ENCODE measurements around the gene GAS6.

Gene GAS6

DNA sequence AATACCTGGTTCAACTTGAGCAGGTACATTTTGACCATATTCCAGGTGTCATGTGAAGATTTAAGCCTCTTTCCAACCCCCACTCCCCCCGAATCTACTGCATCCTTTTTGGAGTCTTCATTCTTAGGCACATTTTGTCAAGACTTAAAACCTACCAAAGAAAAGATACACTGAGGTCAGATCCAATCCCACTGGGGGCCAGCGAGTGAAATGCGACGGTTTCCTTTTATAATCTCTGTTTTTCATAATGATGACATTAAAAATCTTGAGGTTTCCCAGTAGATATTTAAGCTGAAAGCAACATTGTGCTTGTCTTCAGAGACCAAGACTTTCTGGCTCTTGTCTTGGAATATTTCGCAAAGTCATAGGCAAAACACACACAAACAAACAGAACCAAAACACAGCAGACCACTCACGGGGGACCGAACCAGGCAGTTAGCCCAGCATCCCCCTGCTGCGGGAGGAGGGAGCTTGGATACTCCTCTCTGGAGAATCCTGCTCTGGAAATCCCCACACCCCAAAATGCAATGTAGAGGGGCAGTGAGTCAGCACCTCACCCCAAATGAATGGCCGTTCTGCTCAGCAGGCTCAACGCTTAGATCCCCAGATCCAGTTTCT lies 506 bp upstream of the GAS6 start:
- no peak for DNase-seq

DNA sequence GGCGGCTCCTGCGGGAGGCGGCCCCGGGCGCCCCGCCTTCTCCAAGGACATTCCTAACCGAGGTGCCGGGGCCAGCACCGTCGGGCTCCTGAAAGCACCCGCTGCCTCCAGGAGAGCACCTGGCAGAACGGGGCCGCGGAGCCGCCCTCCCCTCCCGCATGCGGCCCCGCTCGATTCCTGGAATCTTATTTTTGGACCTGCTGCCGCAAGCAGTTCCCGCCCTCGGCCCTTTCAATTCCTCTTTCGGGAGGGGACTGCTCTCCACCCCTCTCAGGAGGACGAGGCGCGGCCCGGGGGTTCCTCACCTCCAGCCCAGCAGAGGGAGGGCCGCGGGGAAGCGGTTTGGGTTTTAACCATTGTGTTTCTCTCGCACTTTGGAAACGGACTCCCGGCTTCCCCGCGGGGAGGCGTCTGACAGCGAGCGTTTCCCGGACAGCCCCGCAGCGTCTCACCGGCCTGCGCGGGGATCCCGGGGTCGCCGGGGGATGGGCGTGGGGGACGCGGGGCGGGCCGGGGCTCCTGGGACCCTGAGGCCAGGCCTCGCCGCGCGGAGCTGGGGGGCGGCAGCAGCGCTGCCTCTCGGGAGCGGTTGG lies 849 bp downstream of the GAS6 start:
- DNase-seq = peak in 1 of 2 experiments; percentile 60

DNA sequence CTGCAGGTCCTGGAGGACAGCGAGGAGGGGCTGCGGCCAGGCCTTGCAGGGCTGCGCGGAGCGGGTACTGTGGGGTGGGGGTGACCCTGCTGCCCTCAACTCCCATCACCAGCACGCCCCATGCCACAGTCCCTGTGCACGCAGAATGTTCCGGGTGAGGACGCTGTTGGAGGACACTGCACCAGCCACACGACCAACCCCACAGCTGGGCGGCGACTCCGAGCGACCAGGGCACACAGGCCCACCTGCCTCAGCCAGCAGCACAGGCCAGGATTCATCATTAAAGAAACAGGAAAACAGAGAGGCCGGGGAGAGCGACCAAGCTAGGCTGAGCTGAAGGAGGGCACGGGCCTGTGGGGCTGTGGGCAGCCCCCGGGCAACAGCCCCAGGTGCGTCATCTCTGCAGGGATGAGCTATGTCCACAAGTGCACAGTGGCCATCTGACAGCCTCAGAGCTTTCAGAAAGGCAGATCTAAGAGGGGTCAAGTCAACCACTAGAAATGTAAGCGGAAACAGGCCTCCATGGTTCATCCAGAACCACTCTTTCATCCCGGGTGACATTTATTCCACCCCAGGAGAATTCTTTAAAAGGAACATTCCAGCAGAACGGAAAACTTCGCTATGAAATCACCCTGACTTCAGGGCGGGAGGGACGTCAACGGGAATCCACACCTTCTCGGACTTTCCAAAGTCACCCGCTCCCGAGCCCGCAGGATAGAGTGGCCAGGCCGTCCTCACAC lies 1.5 kb downstream of the GAS6 start:
- DNase-seq = no peak

DNA sequence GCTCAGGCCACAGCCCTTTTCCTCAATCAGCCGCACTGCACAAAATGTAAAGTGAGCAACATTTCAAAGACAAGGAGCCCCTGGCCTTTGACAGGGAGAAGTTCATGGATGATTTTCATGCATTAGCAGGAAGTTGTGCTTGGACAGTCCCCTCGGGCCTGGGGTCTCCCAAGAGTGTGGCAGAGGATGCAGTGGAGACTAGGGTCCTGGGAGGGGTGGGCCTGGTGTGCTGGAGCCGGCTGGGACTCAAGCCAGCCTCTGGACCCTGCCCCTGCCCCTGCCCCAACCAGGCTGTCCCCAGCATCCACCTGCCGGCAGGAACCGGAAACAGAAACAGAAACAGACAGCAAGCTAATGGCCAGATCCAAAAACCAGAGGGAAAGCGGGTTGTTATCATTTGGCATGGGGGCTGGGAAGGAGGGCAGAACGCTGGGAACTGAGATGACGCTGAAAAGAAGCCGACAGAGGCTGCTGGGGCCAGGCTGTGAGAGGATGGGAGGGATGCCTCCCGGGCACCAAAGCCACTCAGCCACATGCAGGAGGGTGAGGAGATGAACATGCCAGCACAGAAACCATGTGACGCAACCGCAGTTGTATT lies 2.3 kb downstream of the GAS6 start:
- no peak for DNase-seq

DNA sequence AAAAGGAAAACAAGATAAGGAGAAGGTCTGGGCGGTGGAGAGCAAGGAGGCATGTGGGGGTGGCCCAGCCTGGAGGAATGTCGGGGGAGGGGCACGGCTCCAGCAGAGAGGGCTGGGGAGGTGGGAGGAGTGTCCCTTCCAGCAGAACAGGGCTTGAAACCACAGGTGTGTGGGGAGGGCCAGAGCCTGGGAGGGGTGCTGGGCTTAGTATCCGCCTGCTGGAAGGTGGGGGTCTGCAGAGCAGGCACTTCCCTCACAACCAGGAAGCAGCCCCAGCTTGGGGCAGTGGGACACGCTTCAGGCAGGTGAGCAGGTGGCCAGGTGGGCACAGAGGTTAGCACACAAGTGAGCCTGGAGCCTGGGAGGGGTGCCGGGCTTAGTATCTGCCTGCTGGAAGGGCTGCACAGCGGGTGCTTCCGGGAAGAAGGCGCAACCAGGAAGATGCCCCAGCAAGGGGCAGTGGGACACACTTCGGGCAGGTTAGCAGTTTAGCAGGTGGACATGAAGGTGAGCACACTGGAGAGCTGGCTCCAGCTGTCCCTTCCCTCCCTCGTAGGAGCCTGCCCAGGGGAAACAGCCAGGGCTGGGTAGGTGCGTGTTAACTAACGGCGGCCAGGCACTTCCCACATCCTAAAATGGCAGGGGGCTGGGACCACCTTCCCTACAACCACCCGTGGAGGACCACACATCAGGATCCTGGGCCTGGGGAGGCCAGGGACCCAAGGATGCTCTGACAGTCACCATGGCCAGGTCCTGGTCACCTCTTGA lies 3.0 kb downstream of the GAS6 start:
- DNase-seq = no peak

DNA sequence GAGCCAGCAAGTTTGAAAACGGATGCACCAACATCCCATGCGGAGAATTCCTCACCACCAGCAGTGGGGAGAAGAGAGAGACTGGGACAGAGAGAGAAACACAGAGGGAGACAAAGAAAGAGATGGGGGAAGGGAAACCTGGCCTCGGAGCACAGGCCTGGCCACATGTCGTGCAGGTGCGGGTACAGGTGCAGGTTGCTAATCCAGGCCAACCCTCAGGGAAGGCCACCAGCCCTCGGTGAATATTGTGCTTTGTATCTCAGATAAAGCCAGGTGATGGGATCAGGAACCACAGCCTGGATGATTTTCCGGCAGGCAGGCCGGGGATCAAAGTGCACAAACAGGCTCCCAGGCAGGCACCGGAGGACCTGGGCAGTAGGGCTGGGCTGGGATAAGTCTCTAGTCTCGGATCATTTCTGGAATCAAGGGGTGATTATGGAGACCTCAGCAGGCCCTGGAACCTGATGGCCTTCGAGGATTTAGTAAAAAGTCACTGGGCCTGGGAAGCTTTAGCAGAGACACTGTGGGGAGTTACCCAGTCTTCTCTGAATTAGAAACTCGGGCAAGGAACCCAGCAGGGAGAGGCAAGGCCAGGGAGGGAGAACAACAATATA lies 3.7 kb downstream of the GAS6 start:
- DNase-seq = no peak

DNA sequence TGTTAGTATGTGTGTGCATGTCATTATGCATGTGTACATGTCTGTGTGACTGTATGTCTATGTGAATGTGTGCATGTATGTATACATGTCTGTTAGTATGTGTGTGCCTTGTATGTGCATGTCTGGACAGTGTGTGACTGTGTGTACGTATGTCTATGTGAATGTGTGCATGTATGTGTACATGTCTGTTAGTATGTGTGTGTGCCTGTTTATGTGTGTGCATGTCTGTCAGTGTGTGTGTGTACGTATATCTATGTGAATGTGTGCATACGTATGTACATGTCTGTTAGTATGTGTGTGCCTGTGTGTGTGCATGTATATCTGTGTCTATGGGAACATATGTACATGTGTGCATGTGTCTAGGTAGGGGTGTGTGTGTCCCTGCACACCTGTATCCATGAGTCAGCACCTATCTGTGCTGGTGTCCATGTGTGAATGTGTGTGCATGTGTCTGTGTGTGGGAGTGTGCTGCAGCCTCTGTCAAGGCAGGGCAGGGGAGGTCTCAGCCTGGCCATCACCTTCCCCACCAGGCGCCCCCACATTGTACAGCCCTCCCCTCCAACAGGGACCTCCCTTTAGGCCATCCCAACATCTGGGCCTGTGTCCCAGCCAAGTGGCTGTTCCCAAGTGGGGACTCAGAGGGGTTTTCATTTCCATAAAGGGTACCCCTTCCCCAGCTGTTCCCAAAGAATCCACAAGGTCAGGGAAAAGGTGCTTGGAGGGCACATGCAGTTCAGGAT lies 4.4 kb downstream of the GAS6 start:
- DNase-seq = no peak

DNA sequence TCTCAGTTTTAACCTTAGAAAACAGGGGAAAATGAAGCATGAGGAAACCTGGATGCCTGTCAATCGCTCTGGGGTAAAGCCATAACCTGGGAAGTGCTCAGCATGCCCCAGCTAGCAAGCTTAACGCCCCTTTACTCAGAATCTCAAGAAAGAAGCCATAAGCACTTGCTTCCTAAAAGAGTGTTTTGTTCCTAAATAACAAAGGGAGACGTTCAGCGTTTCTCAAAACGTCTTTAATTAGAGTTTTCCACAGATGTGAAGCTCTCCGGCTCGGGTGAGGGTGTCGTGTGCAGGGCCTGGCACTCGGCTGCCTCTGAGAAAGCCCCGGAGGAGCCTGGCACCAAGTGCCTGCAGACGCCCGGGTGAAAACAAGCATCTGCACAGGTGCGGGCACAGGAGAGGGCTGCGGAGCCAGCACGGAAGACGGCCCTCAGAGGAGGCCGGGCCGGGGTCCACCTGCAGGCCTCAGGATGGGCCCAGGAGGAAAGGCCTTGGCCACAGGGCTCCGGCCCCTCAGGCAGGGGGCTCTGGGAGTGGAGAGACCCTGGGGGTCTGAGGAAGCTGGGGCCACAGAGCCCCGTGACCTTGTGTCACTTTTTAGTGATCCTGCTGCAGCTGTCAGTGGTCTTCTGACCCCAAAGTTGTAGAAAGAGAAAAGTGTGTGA lies 6.2 kb downstream of the GAS6 start:
- DNase-seq = no peak

DNA sequence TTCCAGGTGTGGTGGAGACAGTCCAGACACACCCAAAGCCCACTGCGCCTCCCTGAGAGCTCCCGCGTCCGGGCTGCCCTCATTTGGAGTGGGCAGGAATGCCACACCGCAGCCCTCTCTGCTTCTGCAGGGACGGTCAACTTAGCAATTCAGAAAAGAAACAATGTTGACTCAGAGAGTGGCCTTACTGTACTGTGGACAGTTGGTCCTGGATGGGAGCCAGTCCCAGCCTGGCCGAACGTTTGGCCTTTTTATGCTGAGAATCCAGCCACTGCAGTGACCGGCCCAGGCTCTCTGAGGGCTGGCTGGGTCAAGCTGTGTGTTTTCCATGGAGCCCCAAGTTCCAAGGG lies 7.2 kb downstream of the GAS6 start:
- no peak for DNase-seq

DNA sequence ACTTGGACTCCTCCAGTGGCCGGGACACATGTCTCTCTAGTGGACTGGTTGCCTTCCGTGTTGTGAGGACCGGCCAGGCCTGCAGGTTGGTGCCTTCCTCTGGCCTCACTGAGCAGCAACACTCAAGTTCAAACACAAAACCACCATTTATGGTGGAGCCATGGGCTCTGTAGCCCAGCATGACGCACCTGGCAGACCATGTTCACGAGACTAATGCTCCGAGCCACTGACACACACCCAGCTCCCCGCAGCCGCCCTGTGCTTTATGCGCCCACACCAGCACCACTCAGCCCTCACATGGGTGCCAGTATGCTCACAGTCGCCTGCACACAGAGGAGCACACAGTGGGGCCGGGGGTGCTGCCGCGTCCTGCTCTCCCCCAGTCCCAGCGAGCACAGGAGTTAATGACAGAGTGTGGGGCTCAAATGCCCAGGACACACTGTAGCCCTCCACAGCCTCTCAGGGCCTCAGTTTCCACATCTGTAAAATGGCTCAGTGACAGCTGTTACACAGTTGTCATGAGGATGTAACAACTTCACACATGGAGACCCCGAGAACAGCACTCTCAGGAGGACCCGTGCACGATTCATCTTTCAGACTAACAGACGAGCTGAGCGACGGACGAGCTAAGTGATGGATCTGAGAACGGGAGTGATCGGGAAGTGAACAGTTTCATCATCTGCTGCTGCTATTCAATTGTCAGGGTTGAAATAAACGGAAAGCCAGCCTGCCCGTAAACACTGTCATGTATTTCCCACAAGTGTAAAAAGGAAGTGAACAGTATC lies 7.8 kb downstream of the GAS6 start:
- DNase-seq = no peak

DNA sequence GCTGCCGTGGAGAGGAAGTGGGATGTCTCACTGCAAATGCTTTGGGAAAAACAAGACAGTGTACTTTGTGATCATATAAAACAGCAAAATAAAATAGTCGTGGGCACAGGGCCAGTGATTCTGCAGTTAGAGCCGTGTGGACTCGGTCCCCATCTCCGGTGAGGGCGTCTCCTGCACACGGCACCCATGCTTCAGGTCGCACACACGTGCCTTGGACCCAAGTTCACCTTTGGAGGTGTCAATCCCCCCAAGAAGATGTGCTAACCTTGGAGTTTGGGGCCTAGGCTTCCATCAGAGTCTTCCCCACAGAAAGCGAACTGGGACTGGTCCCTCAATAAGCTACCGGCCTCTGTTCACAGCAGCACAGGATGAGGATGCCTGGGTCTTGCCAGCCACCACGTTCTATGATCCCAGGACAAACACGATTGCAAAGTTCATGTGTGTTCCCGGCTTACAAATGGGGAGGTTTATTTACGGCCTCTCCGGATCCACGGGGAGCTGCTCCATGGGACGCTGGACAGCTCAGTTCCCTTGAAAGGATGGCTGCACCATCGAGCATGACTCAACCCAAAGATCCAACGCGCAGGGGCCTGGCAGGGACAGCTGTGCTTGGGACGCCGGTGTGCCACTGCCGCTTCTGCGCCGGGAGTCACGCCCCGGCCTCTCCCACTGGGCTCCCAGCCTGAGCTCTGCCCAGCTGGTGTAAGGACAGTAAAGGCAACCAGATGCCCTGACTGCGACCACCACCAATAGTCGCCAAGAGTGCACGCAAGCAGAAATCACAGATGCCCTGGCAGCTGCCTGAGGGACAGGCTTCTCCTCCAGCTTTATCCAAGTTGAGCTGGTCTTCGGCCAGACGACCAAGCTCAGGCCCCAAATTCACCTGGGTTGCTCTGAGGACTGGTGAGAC lies 8.6 kb downstream of the GAS6 start:
- DNase-seq = no peak

DNA sequence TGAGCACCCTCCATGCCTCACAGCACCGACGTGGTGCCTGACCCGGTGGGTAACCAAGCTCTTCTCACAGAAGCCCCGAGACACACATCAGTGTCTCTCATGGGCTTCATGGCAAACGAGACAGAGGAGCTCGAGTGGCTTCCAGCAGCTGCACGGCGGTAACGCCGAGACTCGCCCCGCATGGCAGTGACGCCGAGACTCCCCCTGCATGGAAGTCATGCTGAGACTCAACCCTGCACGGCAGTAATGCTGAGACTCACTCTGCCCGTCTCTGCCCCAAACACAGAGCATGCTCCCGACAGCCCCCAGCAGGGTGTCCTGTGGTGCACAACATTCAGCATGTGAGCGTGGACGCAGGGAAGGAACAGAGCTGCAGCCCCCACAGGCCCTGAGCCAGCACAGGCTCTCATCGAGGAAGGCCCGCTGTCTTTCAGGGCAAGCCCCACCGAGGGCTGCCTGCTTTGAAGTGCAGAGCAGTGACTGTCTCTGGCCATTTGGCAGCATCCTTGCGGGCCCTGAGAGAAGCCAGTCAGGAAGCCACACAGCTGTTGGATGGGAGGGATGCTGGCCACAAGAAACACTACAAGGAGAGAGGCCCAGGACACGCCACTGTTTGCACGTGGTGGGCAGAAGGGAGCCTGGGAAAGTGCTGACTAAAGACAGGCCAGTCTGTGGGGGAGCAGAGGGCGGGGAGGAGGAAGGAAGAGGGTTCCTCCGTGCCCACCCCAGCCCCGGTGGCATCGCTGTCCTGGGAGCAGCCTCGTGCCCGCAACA lies 9.5 kb downstream of the GAS6 start:
- no peak for DNase-seq

DNA sequence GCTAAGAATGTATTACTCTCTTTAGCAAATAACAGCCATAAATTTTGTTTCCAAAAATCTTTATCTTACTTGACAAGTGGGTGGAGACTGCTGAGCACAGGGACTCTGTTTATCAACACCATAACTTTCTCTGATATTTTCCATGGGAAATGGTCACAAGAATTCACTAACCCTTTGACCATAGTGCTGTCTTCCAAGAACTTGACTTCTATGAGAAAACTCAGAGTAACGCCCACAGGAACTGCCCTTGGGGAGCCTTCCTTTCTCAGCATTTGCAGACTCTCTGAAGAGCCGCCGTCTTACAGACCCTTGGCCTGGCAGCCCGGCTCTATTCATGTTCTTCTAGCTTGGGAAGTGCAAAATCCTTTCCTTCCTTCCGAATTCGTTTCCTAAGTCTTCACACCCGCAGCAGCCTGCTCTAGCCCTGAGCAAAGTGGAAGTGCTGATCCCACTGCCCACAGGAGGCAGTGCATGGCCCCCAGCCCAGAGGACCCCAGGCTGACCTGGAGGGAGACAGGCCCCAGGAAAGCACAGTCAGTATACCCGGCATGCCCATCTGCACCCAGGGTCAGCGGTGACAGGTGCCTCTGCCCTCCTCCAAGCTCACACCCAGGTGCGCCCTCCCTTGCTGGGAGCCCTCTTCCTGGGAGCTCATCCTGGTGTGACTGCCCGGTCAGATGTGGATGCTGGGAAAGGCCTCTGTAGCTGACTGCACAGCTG lies 10.2 kb downstream of the GAS6 start:
- DNase-seq = no peak

DNA sequence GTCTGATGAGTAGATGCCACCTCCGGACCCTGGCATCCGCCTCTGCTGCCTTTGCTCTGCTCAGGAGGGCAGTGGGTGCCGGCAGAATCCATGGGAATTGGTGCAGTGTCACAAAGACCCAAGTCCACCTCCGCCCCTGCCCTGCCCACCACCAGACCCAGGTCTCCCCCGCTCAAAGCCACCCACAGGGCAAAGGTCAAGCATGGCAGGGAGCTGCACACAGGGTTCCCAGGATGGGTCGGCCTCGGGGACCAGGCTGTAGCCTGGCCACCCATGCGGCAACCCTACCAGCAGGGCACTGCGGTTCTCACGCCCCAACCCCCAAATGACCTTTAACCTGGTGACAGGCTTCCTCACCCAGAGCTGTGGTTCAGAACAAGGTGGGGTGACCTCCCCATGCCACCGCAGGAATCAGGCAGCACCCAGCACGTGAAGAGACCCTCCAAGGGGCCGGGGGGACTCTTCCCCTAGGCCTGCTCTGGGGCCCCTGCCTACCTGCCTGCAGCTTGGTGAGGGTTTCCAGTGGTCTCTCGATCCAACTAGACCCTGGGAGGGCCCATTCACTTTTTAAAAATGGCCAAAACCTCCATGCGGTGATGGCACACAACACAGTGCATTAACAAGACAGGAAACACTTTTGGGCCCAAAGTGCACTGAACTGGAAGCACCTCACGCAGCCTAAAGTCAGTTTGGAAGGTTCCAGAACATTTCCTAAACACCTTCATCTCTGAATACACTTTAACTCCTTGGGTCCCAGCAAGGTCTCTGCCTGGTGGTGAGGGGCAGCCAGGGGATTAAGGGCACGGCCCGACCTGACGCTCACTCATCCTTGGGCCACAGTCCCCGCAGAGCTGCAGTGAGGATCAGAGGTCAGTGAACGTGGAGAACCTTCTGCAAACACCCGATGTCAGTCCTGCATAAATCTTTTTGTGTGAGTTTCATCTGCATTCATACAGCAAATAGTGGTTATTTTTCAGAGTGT lies 11.0 kb downstream of the GAS6 start:
- no peak for DNase-seq

DNA sequence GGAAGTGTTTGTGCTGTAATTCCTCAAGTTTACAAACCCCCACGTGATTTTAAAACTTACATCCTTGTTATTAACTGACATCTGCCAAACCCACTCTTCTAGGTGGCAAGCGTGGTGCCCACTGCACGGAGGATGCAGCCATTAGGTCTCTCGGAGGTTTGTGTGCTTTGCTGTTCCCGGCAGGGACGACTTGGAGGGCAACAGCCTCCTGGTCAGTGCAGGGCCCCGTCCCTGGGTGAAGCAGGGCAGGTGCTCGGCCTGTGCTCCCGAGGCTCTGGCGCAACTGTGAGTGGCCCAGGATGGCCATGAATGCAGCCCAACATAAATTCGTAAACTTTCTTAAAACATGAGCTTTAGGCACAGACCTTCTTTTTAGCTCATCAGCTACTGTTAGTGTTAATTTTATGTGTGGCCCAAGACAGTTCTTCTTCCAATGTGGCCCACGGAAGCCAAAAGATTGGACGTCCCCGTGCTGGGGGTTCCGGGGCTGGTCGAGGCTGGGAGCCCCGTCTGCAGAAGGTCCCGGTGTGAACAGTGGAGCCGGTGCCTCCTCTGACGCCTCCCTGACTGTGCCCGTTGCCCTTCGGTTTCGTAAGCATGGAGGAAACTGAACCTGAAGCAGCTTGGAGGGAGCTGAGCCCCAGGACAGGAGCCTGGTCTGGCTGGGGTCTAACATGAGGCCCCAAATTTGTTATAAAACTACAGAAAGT lies 11.9 kb downstream of the GAS6 start:
- no peak for DNase-seq

DNA sequence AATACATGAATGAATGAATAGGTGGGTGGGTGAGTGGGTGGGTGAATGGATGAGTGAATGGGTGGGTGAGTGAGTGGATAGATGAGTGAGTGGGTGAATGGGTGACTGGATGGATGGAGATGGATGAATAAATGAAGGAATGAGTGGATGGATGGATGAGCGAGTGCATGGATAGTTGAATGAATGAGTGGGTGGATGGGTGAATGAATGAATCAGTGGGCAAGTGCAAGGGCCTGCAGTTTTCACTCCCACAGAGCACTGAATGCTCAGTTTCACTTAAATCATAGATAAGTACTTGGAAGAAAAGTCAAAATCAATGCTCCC lies 12.4 kb downstream of the GAS6 start:
- no peak for DNase-seq

Measured in NCI-H1930 (cell line).